ENCODE measurements around the gene MLLT10.

The MLLT10 gene

GRCh38 chr10:21514129-21514817 is 19.8 kb upstream of the MLLT10 start:
- Histone ChIP-seq H3K4me3 (ENCODE audit: low read length) (peak overlapping the region; percentile 82), H3K9ac (ENCODE audit: low read depth, low read length) (peak overlapping the region; percentile 75), H3K36me3 (ENCODE audit: insufficient read depth, low read depth, low read length) (no peaks in the 10 kb centered on the region), H3K27me3 (ENCODE audit: insufficient read depth, low read length) (peaks cover 37% of the 10 kb centered on the region; the same call in 1 of the 2 replicates), H3K27ac (ENCODE audit: low read length) (no peak overlapping the region), H3K4me1 (ENCODE audit: insufficient read depth, low read length) (peaks cover 53% of the 10 kb centered on the region), H3K9me3 (ENCODE audit: insufficient read depth, low read depth, low read length) (no peaks in the 10 kb centered on the region)

- H3K27me3 ChIP-seq (ENCODE audit: insufficient read depth, low read length) = peaks cover 43% of the 10 kb centered on the region; the same call in 1 of the 2 replicates
- H3K36me3 ChIP-seq (ENCODE audit: insufficient read depth, low read depth, low read length) = no peaks in the 10 kb centered on the region
- no peaks in the 10 kb centered on the region for H3K9me3 ChIP-seq (ENCODE audit: insufficient read depth, low read depth, low read length)
- H3K27ac ChIP-seq (ENCODE audit: low read length) = no peak overlapping the region
- H3K4me1 ChIP-seq (ENCODE audit: insufficient read depth, low read length) = peaks cover 58% of the 10 kb centered on the region
- peak overlapping the region; percentile 82 for H3K4me3 ChIP-seq (ENCODE audit: low read length)
- peak overlapping the region; percentile 75 for H3K9ac ChIP-seq (ENCODE audit: low read depth, low read length)
These were observed 19.1 kb upstream of the MLLT10 start for GRCh38 chr10:21514818-21515351.

GRCh38 chr10:21515361-21516241 is 18.4 kb upstream of the MLLT10 start:
- H3K27me3 ChIP-seq (ENCODE audit: insufficient read depth, low read length) = peaks cover 48% of the 10 kb centered on the region; the same call in 1 of the 2 replicates
- peaks cover 63% of the 10 kb centered on the region for H3K4me1 ChIP-seq (ENCODE audit: insufficient read depth, low read length)
- no peaks in the 10 kb centered on the region for H3K36me3 ChIP-seq (ENCODE audit: insufficient read depth, low read depth, low read length)
- H3K4me3 ChIP-seq (ENCODE audit: low read length) = peak overlapping the region; percentile 82
- no peaks in the 10 kb centered on the region for H3K9me3 ChIP-seq (ENCODE audit: insufficient read depth, low read depth, low read length)
- H3K9ac ChIP-seq (ENCODE audit: low read depth, low read length) = peak overlapping the region; percentile 75
- H3K27ac ChIP-seq (ENCODE audit: low read length) = no peak overlapping the region

- H3K27me3 ChIP-seq (ENCODE audit: insufficient read depth, low read length) = peaks cover 53% of the 10 kb centered on the region; the same call in 1 of the 2 replicates
- H3K9me3 ChIP-seq (ENCODE audit: insufficient read depth, low read depth, low read length) = no peaks in the 10 kb centered on the region
- H3K4me1 ChIP-seq (ENCODE audit: insufficient read depth, low read length) = peaks cover 63% of the 10 kb centered on the region
- no peak overlapping the region for H3K27ac ChIP-seq (ENCODE audit: low read length)
- H3K4me3 ChIP-seq (ENCODE audit: low read length) = peak overlapping the region; percentile 82
- H3K9ac ChIP-seq (ENCODE audit: low read depth, low read length) = peak overlapping the region; percentile 75
- H3K36me3 ChIP-seq (ENCODE audit: insufficient read depth, low read depth, low read length) = no peaks in the 10 kb centered on the region
These were observed 17.5 kb upstream of the MLLT10 start for GRCh38 chr10:21516242-21517131.

- H3K4me1 ChIP-seq (ENCODE audit: insufficient read depth, low read length) = peaks cover 60% of the 10 kb centered on the region
- peaks cover 53% of the 10 kb centered on the region; the same call in 1 of the 2 replicates for H3K27me3 ChIP-seq (ENCODE audit: insufficient read depth, low read length)
- H3K9ac ChIP-seq (ENCODE audit: low read depth, low read length) = peak overlapping the region; percentile 83
- no peaks in the 10 kb centered on the region for H3K36me3 ChIP-seq (ENCODE audit: insufficient read depth, low read depth, low read length)
- H3K9me3 ChIP-seq (ENCODE audit: insufficient read depth, low read depth, low read length) = no peaks in the 10 kb centered on the region
- no peak overlapping the region for H3K27ac ChIP-seq (ENCODE audit: low read length)
- peak overlapping the region; percentile 91 for H3K4me3 ChIP-seq (ENCODE audit: low read length)
These were observed 16.6 kb upstream of the MLLT10 start for GRCh38 chr10:21517134-21518031.

GRCh38 chr10:21518149-21518640 is 15.8 kb upstream of the MLLT10 start:
- Histone ChIP-seq H3K9ac (ENCODE audit: low read depth, low read length) (peak overlapping the region; percentile 83; the same call in 1 of the 2 replicates), H3K4me3 (ENCODE audit: low read length) (peak overlapping the region; percentile 91), H3K4me1 (ENCODE audit: insufficient read depth, low read length) (peaks cover 60% of the 10 kb centered on the region), H3K9me3 (ENCODE audit: insufficient read depth, low read depth, low read length) (no peaks in the 10 kb centered on the region), H3K36me3 (ENCODE audit: insufficient read depth, low read depth, low read length) (no peaks in the 10 kb centered on the region), H3K27me3 (ENCODE audit: insufficient read depth, low read length) (peaks cover 53% of the 10 kb centered on the region; the same call in 1 of the 2 replicates), H3K27ac (ENCODE audit: low read length) (no peak overlapping the region)

- Histone ChIP-seq H3K27me3 (ENCODE audit: insufficient read depth, low read length) (peaks cover 53% of the 10 kb centered on the region; the same call in 1 of the 2 replicates), H3K4me1 (ENCODE audit: insufficient read depth, low read length) (peaks cover 61% of the 10 kb centered on the region), H3K4me3 (ENCODE audit: low read length) (peak overlapping the region; percentile 91), H3K27ac (ENCODE audit: low read length) (no peak overlapping the region), H3K36me3 (ENCODE audit: insufficient read depth, low read depth, low read length) (no peaks in the 10 kb centered on the region), H3K9ac (ENCODE audit: low read depth, low read length) (peak overlapping the region; percentile 83; the same call in 1 of the 2 replicates), H3K9me3 (ENCODE audit: insufficient read depth, low read depth, low read length) (no peaks in the 10 kb centered on the region)
These were observed 15.2 kb upstream of the MLLT10 start for GRCh38 chr10:21518641-21519396.

GRCh38 chr10:21519397-21519933 is 14.6 kb upstream of the MLLT10 start:
- H3K36me3 ChIP-seq (ENCODE audit: insufficient read depth, low read depth, low read length) = no peaks in the 10 kb centered on the region
- peaks cover 49% of the 10 kb centered on the region; the same call in 1 of the 2 replicates for H3K27me3 ChIP-seq (ENCODE audit: insufficient read depth, low read length)
- H3K27ac ChIP-seq (ENCODE audit: low read length) = no peak overlapping the region
- H3K9ac ChIP-seq (ENCODE audit: low read depth, low read length) = peak overlapping the region; percentile 83; the same call in 1 of the 2 replicates
- peaks cover 61% of the 10 kb centered on the region for H3K4me1 ChIP-seq (ENCODE audit: insufficient read depth, low read length)
- H3K9me3 ChIP-seq (ENCODE audit: insufficient read depth, low read depth, low read length) = no peaks in the 10 kb centered on the region
- peak overlapping the region; percentile 91 for H3K4me3 ChIP-seq (ENCODE audit: low read length)

- H3K4me3 ChIP-seq (ENCODE audit: low read length) = peak overlapping the region; percentile 91
- H3K36me3 ChIP-seq (ENCODE audit: insufficient read depth, low read depth, low read length) = no peaks in the 10 kb centered on the region
- peaks cover 57% of the 10 kb centered on the region for H3K4me1 ChIP-seq (ENCODE audit: insufficient read depth, low read length)
- peaks cover 44% of the 10 kb centered on the region; the same call in 1 of the 2 replicates for H3K27me3 ChIP-seq (ENCODE audit: insufficient read depth, low read length)
- H3K27ac ChIP-seq (ENCODE audit: low read length) = no peak overlapping the region
- H3K9me3 ChIP-seq (ENCODE audit: insufficient read depth, low read depth, low read length) = no peaks in the 10 kb centered on the region
- peak overlapping the region; percentile 83; the same call in 1 of the 2 replicates for H3K9ac ChIP-seq (ENCODE audit: low read depth, low read length)
These were observed 14.0 kb upstream of the MLLT10 start for GRCh38 chr10:21519941-21520436.

Data from iPS-20b (cell line).